Stimulated activated CD4-positive, alpha-beta T cell treated with anti-CD3 and anti-CD28 coated beads, Interleukin-4, amount 100 ng/mL, for 48 hours (primary cell): Measurements from ENCODE around the gene MPDU1.

Experiments
- DNase-seq, 2 donors: peaks; one replicate each; pipeline ENCODE4 v3.0.0-alpha.2; 2020; ENCODE audit warnings: low read depth in 2 of 2

The MPDU1 gene

GRCh38 chr17:7560172-7561027 lies 23.3 kb upstream of the MPDU1 start:
- DNase-seq: peak in 1 of 2 donors; percentile 61

DNA sequence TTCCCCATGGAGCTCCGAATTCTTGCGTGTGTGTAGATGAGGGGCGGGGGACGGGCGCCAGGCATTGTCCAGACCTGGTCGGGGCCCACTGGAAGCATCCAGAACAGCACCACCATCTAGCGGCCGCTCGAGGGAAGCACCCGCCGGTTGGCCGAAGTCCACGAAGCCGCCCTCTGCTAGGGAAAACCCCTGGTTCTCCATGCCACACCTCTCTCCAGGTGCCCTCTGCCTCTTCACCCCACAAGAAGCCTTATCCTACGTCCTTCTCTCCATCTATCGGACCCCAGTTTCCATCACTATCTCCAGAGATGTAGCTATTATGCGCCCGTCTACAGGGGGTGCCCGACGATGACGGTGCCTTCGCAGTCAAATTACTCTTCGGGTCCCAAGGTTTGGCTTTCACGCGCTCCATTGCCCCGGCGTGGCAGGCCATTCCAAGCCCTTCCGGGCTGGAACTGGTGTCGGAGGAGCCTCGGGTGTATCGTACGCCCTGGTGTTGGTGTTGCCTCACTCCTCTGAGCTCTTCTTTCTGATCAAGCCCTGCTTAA lies 22.6 kb upstream of the MPDU1 start:
- DNase-seq: peak; percentile 83

GRCh38 chr17:7561589-7562207 lies 22.0 kb upstream of the MPDU1 start, which contains the start of gene SENP3:
TSS of gene SENP3 (plus strand) at chr17:7561919. CDS start at chr17:7563077, 1,158 bp downstream.
- DNase-seq: peak; percentile 86 to 90

DNA sequence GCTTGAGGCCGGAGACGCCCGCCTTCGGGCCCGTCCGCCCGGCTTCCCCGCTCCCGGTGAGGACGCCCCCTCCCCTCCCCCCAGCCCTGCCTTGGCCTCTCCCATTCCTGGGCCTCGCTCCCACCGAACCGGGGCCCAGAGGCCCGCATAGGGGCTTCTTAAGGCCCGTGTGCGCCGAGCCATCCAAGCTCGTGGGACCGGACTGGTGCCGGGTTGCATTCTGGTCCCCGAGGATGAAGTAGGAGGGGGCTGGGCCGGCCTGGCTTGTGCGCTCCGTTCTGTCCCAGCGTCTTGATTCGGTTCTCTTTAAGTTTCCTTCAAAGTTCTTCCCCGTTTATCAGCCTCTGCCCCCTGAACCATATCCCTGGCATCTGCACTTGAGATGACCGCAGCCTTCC lies 21.4 kb upstream of the MPDU1 start:
- no peak for DNase-seq

- DNase-seq: no peak
Observed at GRCh38 chr17:7563115-7563869, 20.4 kb upstream of the MPDU1 start.

- no peak for DNase-seq
Observed at GRCh38 chr17:7569571-7569970, 14.1 kb upstream of the MPDU1 start.

DNA sequence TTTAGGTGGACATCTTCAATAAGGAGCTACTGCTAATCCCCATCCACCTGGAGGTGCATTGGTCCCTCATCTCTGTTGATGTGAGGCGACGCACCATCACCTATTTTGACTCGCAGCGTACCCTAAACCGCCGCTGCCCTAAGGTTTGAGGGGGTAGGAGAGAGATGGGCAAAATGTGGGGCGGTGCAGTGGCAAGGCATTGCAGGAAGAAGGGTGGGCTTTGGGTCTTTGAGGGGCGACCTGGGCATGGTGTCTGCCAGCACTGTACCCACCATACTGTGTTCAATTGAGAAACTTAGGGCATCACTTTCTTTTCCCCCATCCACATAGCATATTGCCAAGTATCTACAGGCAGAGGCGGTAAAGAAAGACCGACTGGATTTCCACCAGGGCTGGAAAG lies 13.3 kb upstream of the MPDU1 start:
- no peak for DNase-seq

- DNase-seq: peak in 1 of 2 donors; percentile 97
Observed at GRCh38 chr17:7572338-7572587, 11.4 kb upstream of the MPDU1 start.

GRCh38 chr17:7572588-7573323 lies 10.9 kb upstream of the MPDU1 start:
- peak in 1 of 2 donors; percentile 98 for DNase-seq

DNA sequence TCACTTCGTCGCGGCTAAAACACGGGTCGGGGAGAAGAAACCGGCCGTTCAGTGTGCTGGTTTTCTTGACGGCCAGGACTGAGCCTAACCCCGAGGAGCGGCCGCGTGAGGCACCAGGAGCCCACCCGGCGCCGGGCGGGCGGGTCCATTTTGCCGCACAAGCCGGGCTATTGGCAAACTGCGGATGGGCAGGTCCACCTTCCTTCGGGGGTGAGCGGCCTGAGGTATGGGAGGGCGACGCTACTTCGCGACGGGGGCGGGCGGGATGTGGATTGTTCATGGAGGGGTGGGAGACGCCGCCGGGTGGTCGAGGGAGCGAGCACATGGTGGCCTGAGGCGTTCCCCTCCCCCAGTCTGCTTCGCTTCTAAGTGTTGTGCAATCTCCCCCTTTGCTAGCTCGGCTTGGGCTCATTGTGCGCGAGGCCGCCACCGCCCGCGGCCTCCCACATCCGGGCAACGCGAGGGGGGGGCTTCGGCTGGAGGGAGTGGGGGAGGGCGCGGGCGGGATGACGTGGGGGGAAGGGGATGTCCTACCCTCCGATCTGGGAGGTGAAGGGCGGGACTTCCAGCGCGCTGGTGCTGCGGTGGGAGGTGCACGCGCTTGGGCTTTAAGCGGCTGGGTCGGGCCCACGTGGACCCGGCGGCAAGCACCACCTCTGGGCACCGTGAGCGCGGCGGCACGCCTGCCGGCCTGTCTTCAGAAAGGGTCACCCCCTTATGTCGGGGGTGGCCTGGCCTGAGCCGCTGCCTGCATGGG lies 10.2 kb upstream of the MPDU1 start:
- peak; percentile 87 to 88 for DNase-seq

GRCh38 chr17:7574176-7574953 lies 9.3 kb upstream of the MPDU1 start:
- no peak for DNase-seq

- no peak for DNase-seq
Observed at GRCh38 chr17:7575481-7575883, 8.2 kb upstream of the MPDU1 start.

- no peak for DNase-seq
Observed at GRCh38 chr17:7575959-7576358, 7.7 kb upstream of the MPDU1 start.

- DNase-seq: no peak
Observed at GRCh38 chr17:7576432-7576937, 7.2 kb upstream of the MPDU1 start.

DNA sequence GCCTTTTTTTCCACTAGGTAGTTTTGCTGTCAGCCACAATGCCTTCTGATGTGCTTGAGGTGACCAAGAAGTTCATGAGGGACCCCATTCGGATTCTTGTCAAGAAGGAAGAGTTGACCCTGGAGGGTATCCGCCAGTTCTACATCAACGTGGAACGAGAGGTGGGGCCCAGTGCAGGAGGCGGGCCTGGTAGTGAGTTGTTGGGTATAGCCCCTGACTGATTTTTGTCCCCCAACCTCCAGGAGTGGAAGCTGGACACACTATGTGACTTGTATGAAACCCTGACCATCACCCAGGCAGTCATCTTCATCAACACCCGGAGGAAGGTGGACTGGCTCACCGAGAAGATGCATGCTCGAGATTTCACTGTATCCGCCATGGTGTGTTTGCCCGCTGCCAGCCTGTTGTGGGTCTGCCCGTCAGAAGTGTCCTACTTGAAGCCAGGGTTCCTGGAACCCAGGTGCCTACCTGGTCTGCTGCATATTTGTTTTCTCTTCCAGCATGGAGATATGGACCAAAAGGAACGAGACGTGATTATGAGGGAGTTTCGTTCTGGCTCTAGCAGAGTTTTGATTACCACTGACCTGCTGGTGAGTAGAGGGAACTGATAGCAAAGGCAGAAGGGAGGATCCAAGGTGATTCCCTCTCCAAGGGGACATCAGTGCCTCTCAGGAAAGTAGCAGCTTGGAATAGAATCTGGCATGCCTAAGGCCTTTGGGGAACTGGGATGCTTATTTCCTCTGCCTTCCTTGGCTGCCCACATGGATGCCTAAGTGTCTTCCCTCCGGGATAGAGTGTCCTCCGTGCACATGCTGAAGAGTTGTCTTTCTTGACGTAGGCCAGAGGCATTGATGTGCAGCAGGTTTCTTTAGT lies 6.1 kb upstream of the MPDU1 start:
- DNase-seq: no peak

- peak; percentile 58 to 72 for DNase-seq
Observed at GRCh38 chr17:7579001-7579833, 4.4 kb upstream of the MPDU1 start, which contains the start of gene CD68. TSS of gene CD68 (plus strand) at chr17:7579638. CDS start at chr17:7579678, 40 bp downstream.

DNA sequence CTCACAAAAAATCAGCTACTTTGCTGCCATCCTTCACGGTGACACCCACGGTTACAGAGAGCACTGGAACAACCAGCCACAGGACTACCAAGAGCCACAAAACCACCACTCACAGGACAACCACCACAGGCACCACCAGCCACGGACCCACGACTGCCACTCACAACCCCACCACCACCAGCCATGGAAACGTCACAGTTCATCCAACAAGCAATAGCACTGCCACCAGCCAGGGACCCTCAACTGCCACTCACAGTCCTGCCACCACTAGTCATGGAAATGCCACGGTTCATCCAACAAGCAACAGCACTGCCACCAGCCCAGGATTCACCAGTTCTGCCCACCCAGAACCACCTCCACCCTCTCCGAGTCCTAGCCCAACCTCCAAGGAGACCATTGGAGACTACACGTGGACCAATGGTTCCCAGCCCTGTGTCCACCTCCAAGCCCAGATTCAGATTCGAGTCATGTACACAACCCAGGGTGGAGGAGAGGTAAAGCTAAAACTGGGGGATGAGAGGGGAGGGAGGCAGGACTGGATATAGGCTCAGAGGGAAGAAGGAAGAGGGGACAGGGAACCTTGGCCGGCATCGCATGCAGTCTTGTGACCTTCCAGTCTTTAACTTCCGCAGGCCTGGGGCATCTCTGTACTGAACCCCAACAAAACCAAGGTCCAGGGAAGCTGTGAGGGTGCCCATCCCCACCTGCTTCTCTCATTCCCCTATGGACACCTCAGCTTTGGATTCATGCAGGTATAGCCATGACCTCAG lies 3.6 kb upstream of the MPDU1 start:
- DNase-seq: peak in 1 of 2 donors; percentile 30
